Measurements from ENCODE around the gene RARB.

DNA sequence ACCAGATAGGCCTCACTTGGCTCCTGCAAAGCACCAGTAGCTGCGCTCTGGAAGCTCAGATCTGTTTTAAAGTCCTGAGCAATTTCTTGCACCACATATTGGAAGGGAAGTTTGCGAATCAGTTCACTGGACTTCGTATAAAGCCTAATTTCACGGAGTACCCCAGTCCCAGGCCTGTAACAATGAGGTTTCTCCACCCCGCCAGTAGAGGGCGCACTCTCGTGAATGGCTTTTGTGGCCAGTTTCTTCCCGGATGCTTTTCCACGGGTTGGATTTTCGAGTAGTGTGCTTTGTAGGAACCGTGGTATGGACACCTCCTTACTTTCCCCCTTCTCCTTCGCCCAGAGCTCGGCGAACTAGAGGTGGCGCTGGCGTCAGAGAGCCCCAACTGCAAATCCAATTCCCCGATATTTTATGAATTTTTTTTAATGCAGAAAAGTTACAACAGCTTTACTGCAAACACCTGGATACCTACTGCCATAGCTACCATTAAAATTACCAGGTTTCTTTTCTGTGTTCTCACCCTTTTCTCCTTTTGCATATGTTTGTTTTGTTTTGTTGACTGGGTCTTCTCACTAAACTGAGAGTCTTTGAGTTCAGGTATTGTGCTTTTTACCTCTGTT lies 13.3 kb downstream of the RARB start:
- TF ChIP-seq, protein P1, sequence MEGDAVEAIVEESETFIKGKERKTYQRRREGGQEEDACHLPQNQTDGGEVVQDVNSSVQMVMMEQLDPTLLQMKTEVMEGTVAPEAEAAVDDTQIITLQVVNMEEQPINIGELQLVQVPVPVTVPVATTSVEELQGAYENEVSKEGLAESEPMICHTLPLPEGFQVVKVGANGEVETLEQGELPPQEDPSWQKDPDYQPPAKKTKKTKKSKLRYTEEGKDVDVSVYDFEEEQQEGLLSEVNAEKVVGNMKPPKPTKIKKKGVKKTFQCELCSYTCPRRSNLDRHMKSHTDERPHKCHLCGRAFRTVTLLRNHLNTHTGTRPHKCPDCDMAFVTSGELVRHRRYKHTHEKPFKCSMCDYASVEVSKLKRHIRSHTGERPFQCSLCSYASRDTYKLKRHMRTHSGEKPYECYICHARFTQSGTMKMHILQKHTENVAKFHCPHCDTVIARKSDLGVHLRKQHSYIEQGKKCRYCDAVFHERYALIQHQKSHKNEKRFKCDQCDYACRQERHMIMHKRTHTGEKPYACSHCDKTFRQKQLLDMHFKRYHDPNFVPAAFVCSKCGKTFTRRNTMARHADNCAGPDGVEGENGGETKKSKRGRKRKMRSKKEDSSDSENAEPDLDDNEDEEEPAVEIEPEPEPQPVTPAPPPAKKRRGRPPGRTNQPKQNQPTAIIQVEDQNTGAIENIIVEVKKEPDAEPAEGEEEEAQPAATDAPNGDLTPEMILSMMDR (IDR thresholded peaks at IDR 0.05; ENCODE audit: low read length), result peak; percentile 85
- no peak for TF ChIP-seq EZH2 (IDR thresholded peaks at IDR 0.05; ENCODE audit: borderline replicate concordance, low read length)
